GM19043 (cell line): Measurements from ENCODE around the gene UBE2E3.
A peak's percentile ranks its signal among the peaks of the same experiment; 100 is the strongest.

Experiments used
- ATAC-seq: cut with Tn5 transposase; IDR thresholded peaks from one replicate; pipeline ENCODE4 v1.9.1; 2021; ENCODE audit warnings: low read depth; ENCODE audit not compliant: unreplicated experiment

UBE2E3 gene

DNA sequence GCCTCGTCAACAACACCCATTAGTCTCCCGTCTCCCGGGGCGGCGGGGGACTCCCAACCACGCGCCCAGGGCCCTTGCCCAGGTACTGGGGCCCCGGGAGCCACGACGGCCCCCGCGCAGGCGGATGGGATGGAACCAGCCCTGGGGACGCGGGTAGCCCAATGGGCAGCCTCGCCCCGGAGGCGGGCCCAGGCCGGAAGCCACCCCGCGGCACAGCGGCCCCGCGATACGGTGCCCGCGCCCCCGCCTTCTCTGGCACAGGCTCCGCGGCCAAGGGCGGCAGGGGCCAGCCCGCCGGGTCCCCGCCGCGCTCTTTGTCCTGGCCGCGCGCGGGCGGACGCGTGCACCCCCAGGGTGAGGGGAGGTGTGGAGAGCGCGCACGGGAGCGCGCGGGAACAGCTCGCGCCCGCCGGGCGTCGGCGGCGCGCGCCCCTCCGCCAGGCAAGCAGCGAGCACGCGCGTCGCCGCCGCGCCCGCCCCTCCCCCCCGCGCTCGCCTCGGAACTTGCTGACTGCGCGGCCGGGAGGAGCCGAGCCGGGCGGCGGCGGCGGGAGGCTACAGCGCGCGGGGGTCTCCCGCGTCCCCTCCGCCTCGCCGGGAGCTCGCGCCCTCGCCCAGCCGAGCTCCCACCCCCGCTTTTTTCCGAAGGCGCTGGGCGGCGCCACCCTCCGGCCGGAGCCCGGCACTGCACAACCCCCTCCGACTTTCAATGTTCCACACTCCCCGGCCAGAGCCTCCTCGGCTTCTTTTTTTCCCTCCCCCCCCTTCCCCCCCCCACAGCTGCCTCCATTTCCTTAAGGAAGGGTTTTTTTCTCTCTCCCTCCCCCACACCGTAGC, at the start of gene UBE2E3:
TSS of gene UBE2E3 (plus strand) at position 500 of the 837 bp plus-strand sequence. CDS start 1,438 bp downstream, outside the sequence.
- ATAC-seq = peak; percentile 62

DNA sequence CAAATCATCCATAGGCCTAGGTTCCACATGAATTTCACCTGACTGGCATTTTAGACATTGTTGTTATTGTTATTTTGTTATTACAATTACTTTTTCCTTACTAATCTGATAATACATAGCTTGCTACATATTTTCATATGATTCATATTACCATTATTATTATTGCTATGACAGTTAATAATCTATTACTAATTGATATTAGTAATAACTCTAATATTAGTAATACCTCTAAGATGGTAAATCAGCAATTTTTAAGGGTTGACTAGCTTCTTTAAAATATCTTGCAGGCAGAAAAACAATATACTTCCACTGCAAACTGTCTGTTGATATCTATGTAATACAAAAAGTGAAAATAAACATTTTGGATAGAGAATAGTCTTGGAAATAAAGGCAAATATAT, 48.6 kb upstream of the UBE2E3 start:
- ATAC-seq = no peak

DNA sequence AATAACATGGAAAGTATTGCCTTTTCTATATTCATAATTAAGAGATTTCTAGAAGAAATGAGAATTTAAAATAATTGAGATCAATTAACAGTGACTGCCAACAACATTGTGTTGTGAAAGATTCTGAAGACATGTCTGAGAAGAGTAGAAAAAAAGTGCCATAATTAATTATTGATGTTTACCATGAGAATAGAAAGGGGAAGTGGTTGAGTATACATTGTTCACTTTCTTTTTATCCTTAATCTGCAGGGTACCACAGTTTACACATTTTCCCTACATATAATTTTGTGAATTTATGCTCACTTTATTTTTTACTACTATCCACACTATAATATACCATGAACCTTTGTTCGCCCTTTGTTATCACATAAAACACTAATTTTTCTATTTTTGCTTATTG, 47.1 kb upstream of the UBE2E3 start:
- peak; percentile 72 for ATAC-seq

DNA sequence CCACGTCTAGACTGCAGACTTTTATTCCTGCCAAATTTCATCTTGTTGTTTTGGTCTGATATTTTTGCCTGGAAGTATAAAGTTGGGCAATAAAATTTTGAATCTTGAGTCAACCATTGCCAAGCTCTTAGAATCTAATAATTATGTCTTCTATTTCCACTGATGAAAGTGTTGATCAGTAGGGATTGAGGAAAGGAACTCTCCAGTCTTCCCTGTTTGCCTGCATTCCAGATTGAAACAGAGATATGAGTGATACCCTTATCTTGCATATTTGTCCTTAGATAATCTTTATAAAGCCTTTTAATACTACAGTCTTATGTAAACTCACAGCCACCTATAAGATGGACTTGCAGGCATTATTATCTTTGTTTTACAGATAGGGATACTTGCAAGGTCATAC, 45.5 kb upstream of the UBE2E3 start:
- ATAC-seq = no peak

DNA sequence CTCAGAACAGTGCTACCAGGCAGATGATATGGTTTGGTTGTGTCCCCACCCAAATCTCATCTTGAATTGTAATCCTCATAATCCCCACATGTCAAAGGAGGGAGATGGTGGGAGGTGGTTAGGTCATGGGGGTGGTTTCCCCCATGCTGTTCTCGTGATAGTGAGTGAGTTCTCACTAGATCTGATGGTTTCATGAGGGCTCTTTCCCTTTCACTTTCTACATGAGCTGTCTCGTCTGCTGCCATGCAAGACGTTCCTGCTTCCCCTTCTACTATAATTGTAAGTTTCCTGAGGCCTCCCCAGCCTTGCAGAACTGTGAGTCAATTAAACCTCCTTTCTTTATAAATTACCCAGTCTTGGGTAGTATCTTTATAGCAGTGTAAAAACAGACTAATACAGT, 42.9 kb upstream of the UBE2E3 start:
- ATAC-seq = peak; percentile 69

DNA sequence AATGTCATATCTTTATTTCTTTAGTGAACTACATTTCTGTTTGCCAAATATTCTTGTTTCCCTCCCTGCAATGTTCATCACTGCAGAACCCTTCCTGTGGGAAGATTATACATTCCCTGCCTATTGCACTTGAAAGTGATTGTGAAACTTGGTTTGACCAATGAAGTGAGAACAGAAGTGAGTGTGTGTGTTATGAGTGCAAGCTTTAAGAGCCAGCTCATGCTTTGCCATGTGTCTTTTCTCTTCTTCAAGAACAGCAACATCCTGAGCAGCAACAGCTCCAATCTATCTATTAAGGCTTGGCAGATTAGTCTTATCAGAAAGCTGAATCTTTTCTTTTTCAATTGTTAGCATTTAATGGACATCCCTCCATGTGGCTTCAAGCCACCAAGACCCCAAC, 42.0 kb upstream of the UBE2E3 start:
- ATAC-seq = no peak

DNA sequence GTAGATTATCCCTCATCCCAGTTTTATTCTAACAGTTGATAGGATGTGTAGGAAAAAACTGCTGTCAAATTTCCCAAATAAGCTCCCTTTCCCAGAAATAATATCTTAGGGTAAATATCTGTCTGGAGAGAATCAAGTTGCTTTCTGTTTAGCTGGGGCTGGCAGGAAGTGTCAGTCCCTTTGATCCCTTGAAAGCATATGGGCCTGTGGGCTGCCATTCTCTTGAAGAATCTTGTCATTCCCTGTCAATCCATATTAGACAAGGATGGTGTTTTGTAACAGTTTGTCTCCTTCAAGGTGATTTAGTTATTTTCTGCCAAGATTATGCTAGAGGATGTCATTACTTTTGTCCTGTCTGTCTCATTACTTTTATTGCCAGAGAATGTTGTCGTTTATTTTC, 37.1 kb upstream of the UBE2E3 start:
- ATAC-seq = no peak

DNA sequence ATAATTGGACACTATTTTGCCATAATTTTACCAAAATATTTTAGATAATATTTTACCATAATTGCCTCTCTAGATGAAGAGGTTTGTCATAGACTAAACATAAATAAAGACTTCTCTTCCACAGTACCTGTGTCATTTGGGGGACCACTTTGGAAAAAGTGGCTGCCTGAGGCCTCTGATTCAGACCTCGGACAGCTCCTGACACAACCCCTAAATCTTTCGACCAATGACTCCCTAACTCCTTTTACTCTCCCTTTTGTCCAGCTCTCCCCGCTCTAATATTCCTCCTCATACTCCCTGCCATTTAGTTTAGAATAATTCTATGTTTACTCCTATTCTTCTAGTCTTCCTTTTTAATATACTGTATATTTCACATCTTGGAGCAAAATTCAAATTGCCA, 36.0 kb upstream of the UBE2E3 start:
- no peak for ATAC-seq

DNA sequence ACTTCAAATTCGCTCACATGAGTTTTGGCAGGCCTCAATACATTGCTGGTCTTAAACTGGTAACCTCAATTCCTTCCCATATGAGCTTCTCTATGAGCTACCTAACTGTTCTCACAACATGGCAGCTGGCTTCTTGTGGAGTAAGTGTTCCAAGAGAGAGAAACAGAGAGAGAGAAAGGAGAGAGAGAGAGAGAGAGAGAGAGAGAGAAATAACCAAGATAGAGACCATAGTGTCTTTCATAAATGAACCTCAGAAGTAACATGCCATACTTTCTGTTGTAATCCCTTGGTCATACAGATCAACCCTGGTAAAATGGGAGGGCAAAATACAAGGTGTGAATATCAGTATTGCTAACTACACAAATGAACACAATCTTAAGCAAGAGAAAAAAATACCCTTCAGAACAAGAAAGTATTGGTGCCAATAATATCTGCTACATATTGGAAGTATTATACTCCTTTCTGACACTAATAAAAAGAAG, 33.2 kb upstream of the UBE2E3 start:
- ATAC-seq = no peak

DNA sequence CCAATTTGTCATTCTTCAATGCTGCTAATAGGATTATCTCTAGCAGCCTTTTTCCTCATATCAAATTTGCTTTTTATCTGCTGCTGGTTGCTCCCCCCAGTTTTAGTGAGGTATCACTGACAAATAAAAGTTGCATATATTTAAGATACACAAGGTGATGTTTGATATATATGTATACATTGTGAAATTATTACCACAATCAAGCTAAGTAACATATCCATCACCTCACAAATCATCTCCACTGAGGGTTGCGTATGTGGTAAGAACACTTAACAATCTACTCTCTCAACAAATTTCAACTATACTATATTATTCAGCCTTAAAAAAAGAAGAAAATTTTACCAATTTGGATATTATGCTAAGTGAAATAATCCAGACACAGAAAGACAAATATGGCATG, 30.5 kb upstream of the UBE2E3 start:
- ATAC-seq = no peak

DNA sequence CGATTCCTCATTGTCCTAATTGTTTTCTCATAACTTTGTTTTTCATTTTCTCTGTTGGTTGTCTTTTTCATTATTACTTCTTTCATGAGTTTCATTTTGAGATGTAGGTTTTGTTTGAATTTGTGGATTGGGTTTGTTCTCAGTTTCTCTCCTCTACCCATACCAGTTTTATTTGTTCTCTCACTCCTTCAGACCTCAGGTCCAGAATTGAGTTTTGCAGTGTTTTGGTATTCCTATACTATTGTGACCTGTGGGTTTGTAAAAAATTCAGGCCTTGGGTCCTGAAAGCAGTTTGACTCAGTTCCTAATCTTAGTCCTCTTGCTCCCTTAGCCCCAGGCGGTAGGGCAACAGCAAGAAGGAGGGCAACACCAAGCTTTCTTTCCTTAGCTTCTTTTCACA, 28.3 kb upstream of the UBE2E3 start:
- ATAC-seq = no peak

DNA sequence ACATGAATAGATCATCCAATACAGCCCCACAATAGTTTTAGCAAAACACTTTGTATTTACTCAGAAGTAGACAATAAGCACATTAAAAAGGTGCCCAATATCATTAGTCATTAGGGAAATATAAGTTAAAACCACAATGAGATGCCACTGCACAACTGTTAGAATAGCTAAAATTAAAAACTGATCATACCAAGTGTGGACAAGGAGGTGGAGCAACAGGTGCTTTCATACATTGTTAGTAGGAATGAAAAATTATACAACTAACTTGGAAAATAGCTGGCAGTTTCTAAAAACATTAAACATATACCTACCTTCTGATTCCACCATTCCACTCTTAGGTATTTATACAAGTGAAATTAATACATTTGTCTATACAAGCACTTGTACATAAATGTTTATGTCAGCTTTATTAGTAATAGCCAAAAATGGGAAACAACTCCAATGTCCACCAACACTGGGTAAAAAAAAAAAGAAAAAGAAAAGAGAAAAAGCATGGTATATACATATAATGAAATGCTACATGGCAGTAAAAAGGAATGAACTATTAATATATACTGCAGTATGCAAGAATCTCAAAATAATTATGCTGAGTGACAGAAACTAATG, 27.6 kb upstream of the UBE2E3 start:
- ATAC-seq = no peak

DNA sequence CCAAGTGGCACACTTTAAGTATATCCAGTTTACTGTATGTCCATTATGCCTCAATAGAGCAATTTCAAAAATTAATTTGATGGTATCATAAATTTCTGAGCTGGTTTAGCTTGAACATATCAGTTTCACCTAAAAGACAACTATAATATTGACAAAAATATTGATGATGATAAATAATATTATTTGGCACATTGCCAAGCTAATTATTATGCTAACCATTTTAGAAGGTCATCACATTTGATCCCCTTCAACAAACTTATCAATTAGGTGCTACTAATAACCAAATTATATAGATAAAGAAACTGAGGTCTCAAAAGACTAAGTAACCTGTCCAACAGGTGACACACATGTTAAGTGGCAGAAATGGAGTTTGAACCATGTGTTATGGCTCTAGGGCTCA, 26.9 kb upstream of the UBE2E3 start:
- ATAC-seq = no peak

DNA sequence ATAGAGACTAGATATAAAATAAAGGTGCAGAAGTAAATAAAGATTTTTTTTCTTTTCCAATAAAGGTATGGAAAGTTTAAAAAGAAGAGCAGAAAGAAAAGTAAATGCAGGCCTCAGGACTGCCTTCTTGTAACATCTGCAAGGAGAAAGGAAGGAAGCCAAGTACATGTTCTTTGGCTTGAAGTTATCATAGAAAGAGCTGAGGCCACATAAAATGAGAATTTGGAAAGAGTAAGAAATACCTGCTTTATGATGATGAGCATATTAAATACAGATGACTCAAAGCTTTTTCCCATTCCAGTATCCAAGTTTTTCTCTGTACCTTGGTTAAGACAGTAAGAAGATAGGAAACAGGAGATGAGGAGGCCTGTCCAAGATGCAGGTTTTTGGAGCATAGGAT, 25.3 kb upstream of the UBE2E3 start:
- no peak for ATAC-seq

DNA sequence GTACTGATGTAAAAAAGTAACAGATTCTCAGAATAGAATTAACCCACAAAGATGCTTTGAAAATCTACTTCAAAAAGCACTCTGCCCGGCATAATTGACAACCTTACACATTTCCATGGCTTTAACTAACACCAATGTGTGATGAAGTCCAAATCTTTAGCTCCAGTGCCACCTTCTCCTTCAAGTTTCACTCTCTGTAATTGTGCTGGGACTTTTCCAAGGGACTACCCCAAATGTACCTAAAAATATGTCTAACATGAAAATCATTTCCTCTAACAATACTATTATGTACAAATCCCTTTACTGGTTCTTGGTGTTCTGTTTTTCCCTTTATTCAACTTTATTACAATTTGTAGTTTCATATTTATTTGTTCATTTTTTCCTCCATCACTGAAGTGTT, 20.6 kb upstream of the UBE2E3 start:
- no peak for ATAC-seq

DNA sequence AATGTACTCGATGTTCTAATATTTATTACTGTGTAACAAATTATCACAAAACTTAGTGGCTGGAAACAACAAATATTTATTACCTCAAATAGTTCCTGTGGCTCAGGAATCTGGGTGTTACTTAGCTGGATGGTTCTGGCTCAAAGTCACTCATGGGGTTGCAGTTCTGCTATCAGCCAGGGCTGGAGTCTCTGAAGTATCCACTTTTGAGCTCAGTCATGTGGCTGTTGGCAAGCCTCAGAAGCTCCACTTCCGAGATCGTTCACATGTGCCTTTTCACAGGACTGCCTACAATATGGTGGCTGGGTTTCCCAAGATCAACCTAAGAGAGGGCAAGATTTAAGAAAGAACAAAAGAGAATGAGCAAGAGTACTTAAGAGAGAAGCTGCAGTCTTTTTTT, 19.4 kb upstream of the UBE2E3 start:
- no peak for ATAC-seq

DNA sequence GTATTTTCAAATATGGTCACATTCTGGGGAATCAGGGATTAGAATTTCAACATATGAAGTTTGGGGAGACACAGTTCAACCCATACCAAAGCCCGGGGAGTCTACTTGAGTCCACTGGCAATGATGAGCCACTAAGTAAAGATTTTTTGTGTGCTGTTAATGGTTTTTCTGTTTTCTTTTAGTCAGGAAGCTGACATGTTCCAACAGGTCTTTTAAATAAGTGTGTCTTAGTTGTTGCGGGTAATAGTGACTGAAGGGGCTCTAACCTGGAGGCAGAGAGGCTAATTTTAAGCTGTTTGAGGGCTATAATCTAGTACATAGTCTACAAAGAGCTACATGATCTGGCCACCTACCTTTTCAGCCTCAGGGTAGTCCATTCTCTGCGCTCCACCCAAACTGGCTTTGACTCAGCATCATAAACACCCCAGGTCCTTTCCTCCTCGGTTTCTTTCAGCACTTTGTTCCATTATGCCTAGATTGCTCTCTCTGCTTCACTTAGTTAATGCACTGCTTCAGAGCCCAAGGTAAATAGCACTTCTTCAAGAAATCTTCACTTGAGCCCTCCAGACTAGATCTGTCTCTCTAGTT, 17.6 kb upstream of the UBE2E3 start:
- no peak for ATAC-seq

DNA sequence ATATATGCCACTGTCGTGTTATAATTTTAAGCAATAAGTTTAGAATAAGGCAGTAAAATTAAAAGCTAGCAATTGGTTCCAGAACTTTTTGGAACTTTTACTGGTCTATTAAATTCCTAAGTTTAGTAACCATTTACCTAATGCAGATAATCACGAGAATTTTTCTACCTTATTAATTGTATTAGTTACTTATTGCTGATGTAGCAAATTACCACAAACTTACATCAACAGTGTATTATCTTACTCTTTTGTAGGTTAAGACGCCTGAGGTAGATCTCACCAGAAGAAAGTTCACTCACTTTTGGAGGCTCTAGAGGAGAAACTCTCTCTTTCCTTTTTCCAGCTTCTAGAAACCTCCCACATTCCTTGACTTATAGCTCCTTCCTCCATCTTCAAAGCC, 14.0 kb upstream of the UBE2E3 start:
- ATAC-seq = no peak

DNA sequence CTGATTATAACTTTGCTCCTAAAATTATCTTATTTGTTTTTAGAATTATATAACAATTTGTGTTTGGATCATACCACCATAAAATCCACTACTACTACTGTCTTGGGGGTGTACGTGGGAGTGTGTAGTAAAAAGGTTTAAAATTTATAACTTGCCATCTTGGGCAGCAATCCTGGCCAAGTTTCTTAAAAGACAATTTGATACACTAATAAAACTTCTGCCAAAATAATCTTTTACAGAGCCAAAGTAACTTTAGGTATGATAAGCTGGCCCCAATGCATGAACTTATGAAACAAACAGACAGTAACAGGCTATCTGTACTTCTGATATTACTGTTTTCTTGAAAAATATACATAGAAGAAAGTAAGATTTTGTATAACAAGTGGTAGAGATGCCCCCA, 11.3 kb upstream of the UBE2E3 start:
- ATAC-seq = no peak

DNA sequence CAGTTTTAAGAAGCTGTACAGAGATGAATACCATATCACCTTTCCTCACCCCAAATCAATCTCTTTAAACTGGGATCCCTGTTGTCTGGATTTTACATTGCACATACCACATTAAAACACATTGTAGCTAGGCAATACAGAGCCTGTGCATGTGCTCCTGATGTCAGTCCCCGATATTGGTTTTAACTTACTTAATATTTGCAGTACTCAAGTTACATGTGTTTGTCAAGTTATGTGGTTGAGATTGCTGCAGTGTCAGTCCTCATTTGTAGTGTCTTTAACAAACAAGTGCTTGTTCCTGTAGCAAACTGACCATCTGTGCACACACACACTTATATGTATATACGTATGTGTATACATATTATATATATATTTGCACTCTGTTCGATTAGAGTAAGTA, 10.4 kb upstream of the UBE2E3 start:
- no peak for ATAC-seq

DNA sequence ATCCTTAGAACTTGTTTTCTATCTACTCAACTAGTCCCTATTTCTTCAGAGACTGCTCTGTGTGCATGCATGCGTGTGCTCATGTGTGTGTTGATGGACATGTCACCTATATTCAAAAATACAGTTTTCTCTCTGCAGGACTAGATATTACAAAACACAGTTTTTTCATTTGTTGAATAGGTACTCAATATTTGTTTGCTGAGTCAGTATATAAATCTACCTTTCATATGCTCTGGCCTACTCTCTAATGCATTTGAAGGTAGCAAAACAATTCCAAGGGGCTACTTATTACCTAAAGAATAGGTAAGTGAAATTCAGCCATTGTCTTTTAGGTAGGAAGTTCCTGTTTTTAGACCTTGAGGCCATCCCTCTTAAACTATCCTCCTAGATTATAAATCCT, 8.6 kb upstream of the UBE2E3 start:
- no peak for ATAC-seq

DNA sequence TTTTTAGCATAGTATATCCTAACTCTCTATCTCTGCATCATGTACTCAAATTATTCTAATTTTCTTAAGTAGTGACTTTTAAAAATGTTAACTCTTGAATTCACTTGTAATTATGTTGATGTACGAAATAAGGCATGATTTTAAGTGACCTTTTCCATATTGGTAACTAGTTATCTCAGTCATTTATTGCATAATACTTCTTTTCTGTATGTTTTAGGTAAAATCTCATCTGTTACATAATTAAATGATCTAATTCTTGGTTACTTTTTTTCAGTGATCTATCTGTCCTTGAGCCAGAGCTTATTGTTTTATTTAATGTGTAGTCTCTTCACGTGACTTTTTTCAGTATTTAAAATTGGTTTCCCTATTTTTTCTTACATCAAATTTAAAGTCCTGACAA, 4.8 kb upstream of the UBE2E3 start:
- ATAC-seq = no peak
